Measurements from ENCODE around the gene GKN1.

Gene GKN1

DNA sequence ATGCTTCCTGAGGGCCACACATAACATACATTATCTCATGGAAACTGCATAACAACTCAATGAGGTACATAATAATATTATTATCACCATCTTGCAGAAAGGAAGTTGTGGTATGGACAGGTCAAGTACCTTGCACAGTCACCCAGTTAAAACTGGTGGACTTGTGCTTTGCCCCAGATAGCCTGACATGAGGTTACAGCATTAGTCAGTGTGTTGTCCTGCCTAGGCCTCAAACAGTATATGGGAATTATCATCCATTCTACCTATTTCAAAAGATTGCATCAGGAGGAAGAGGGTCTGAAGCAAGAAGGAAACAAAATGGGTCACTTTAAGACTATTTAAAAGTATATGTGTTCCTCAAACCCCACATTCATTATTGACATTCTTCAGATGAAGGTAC lies 33.2 kb downstream of the GKN1 start:
- DNase-seq (ENCODE audit: low spot score): peak; percentile 34

- DNase-seq (ENCODE audit: low spot score): no peak
These were observed 36.2 kb downstream of the GKN1 start for GRCh38 chr2:69010437-69011194.

GRCh38 chr2:69011611-69012157 lies 37.2 kb downstream of the GKN1 start:
- no peak for DNase-seq (ENCODE audit: low spot score)

GRCh38 chr2:69012310-69013141 lies 38.1 kb downstream of the GKN1 start:
- DNase-seq (ENCODE audit: low spot score): peak; percentile 27

- peak; percentile 48 for DNase-seq (ENCODE audit: low spot score)
These were observed 38.9 kb downstream of the GKN1 start, which contains the start of gene ANTXR1 for GRCh38 chr2:69013142-69013839. Gene ANTXR1, plus strand, starts transcription at chr2:69013179. Its CDS starts 321 bp downstream, at chr2:69013500.

- no peak for DNase-seq (ENCODE audit: low spot score)
These were observed 39.7 kb downstream of the GKN1 start for GRCh38 chr2:69013840-69014821.

DNA sequence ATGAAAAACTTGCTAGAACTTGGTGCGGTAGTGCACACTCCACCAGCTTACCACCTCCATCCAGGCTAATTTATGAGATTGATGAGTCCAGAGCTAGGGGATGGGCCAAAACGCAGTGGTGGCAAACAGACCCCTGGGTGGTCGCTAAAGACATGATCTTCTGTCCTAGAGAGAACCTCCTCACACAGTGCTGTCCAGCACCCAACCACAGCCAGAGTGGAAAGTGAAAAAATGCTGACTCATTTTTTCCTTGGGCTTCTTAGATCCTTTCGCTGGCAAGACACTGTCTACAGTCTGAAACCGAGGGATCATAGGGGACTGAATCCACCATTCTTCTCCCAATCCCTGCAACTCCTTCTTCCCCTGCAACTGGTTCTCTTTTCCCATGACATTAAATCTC lies 42.6 kb downstream of the GKN1 start:
- DNase-seq (ENCODE audit: low spot score): no peak

DNA sequence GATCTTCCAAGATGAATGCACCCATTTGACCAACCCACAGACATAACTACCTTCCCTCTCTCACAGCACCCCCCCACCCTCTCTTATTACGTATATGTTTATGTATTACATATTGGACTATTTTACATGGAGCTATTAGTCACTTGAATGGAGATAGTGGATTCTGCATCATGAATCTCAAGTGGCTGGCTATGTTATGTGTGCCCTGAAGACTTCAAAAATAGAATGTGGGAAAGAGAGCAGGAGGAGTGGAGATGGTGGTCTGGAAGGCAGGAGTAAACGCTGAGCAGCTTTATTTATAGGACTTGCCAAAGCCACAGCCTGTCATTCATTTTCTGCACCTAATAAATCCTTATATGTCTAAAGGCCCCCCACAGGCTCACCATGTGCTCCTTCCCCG lies 43.4 kb downstream of the GKN1 start:
- DNase-seq (ENCODE audit: low spot score): no peak

- no peak for DNase-seq (ENCODE audit: low spot score)
These were observed 44.3 kb downstream of the GKN1 start for GRCh38 chr2:69018678-69019095.

DNA sequence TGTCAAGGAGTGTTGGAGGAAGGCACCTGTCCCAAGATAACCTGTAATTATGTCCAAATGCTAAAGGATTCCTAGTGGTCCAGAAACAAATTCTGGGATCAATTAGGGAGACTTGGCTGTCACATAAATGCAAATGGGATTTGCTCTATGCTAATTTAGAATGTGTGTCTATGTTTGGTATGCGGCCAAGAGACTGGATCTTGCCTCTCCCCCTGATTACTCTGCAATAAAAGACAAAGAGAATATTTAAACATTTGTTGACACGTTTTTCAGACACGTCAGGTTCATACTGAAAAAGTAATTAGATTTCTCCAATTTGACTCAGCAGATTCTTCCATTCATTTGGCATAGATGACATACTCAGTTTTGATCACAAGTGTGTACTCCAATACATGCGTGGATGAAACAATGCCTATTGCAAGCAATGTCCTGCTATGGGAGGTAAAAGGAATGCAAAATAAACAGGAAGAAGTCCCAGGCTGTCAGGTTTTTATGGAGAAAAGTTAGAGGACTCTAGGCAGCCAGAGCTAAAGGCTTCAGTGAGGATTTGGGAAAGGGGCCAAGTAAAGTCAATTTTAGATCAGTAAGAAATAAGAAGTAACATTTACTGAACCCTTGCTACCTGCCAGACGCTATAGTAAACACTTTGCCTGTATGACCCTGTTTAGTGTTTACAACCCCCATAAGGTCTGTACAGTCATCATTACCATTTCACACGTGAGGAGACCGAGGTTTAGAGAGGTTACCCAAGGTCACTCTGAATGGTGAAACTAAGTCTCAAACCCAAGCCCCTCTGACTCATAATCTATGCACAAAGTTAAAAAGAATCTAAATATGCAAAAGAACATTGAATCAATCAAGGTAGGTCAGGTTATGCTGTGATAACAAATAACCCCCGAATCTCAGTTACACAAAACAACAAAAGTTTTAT lies 46.3 kb downstream of the GKN1 start:
- DNase-seq (ENCODE audit: low spot score): no peak

- no peak for DNase-seq (ENCODE audit: low spot score)
These were observed 47.3 kb downstream of the GKN1 start for GRCh38 chr2:69021727-69022126.

- no peak for DNase-seq (ENCODE audit: low spot score)
These were observed 48.1 kb downstream of the GKN1 start for GRCh38 chr2:69022548-69022947.

DNA sequence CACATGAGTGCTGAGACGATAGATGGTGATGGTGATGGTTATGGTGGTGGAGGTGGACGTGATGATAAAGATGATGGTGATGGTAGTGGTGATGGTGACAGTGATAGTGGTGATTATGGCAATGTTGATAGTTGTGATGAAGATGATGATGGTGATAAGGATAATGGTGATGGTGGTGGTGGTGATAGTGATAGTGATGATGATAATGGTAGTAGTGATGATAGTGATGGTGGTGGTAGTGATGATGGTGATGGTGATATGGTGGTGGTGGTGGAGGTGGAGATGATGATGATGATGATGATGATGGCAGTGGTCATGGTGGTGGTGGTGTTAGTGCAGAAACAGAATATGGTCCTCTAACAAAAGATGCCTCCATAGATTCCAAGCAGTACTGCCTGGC lies 48.8 kb downstream of the GKN1 start:
- no peak for DNase-seq (ENCODE audit: low spot score)

- DNase-seq (ENCODE audit: low spot score): peak; percentile 66
These were observed 51.6 kb downstream of the GKN1 start for GRCh38 chr2:69026026-69026425.

DNA sequence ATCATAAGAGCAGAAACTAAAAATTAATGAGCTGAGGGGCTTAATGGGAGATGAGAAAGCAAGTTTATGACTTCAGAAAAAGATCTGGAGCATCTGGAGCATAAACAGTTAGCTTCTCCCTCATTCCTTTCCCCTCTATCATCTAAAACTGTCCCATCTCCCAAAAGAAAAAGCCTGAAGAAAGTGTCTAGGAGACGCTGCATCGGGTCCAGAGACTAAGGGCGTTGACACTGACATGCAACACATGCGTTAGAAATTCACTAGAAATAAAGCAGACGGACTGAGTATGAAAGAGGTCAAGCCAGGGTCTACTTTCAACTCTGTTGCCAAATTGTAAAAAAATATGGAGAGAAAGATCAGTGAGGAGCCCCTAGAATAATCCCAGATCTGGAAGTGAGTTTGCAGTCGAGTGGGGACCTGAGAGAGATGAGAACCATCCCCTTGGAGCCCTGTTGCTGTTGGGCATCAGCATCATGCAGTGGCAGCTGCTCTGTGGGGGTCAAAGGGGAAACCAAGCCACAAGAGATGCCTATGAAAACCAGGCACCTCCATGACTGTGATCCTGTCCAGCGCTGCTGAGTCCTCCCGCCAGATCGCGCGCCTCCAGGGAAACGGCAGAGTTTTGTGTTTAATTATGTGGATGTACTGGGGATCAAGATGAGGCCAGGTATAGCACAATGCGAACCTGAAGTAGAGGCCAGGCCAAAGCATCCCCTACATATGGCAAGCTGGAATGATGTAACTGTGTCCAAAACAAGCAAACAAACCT lies 52.4 kb downstream of the GKN1 start:
- DNase-seq (ENCODE audit: low spot score): no peak
